Nephron progenitor cell (in vitro differentiated cells): ENCODE measurements around the gene FBXO7.
"Not testable (repeated sequence)": the region's sequence is repeated elsewhere in the genome, so short reads cannot be mapped to it uniquely, and the experiment has no call there.

Experiments
- DNase-seq: peaks from one replicate; pipeline ENCODE4 v3.0.0; 2021
- H3K27ac Mint-ChIP-seq: 2 replicates; pipeline ENCODE4 v1.8.0; 2021; ENCODE audit warnings: mild to moderate bottlenecking, moderate library complexity, mixed read lengths
- H3K27me3 Mint-ChIP-seq: 2 replicates; pipeline ENCODE4 v1.8.0; 2021; ENCODE audit warnings: mild to moderate bottlenecking, low read depth, mixed read lengths; ENCODE audit not compliant: poor library complexity
- H3K36me3 Mint-ChIP-seq: 2 replicates; pipeline ENCODE4 v1.8.0; 2021; ENCODE audit warnings: low read depth, mixed read lengths
- H3K4me1 Mint-ChIP-seq: 2 replicates; pipeline ENCODE4 v1.8.0; 2021; ENCODE audit warnings: mixed read lengths
- H3K4me3 Mint-ChIP-seq: 2 replicates; pipeline ENCODE4 v1.8.0; 2021; ENCODE audit warnings: mild to moderate bottlenecking, moderate library complexity, mixed read lengths
- H3K9me3 Mint-ChIP-seq: 2 replicates; pipeline ENCODE4 v1.8.0; 2021; ENCODE audit warnings: mild to moderate bottlenecking, moderate library complexity, mixed read lengths
- CTCF ChIP-seq: fragments of 200-600 bp; sonication (generic); IDR thresholded peaks from 2 replicates; pipeline ENCODE4 v1.5.0; 2021; ENCODE audit warnings: antibody characterized with exemption

The FBXO7 gene

GRCh38 chr22:32473388-32473952 is 1.1 kb upstream of the FBXO7 start:
- H3K27me3 Mint-ChIP-seq, result peaks cover 12% of the 10 kb centered on the region
- DNase-seq, result peak; percentile 14
- H3K4me3 Mint-ChIP-seq, result peak overlapping the region; percentile 92
- H3K4me1 Mint-ChIP-seq, result peaks cover 13% of the 10 kb centered on the region
- no peaks in the 10 kb centered on the region for H3K9me3 Mint-ChIP-seq
- H3K27ac Mint-ChIP-seq, result no peak overlapping the region
- TF ChIP-seq CTCF, result peak; percentile 53
- no peaks in the 10 kb centered on the region for H3K36me3 Mint-ChIP-seq

GRCh38 chr22:32475468-32476010 is 928 bp downstream of the FBXO7 start:
- peak overlapping the region; percentile 89 for H3K27ac Mint-ChIP-seq
- H3K27me3 Mint-ChIP-seq, result peaks cover 3% of the 10 kb centered on the region
- H3K36me3 Mint-ChIP-seq, result peaks cover 10% of the 10 kb centered on the region
- H3K4me3 Mint-ChIP-seq, result peak overlapping the region; percentile 92
- peaks cover 22% of the 10 kb centered on the region for H3K4me1 Mint-ChIP-seq
- TF ChIP-seq CTCF, result no peak
- no peaks in the 10 kb centered on the region for H3K9me3 Mint-ChIP-seq
- peak; percentile 27 for DNase-seq

- Mint-ChIP-seq H3K27me3 (peaks cover 3% of the 10 kb centered on the region), H3K36me3 (peaks cover 11% of the 10 kb centered on the region), H3K4me1 (peaks cover 23% of the 10 kb centered on the region), H3K27ac (peak overlapping the region; percentile 89), H3K9me3 (no peaks in the 10 kb centered on the region), H3K4me3 (peak overlapping the region; percentile 92)
- no peak for DNase-seq
- TF ChIP-seq CTCF, result no peak
Observed at GRCh38 chr22:32476281-32477195, 1.9 kb downstream of the FBXO7 start.

GRCh38 chr22:32477596-32477995 is 3.0 kb downstream of the FBXO7 start:
- Mint-ChIP-seq H3K4me1 (peaks cover 23% of the 10 kb centered on the region), H3K27me3 (no peaks in the 10 kb centered on the region), H3K9me3 (no peaks in the 10 kb centered on the region), H3K4me3 (no peak overlapping the region), H3K36me3 (peaks cover 11% of the 10 kb centered on the region), H3K27ac (no peak overlapping the region)
- no peak for DNase-seq
- TF ChIP-seq CTCF, result no peak

GRCh38 chr22:32478552-32478951 is 3.9 kb downstream of the FBXO7 start:
- H3K36me3 Mint-ChIP-seq, result peaks cover 11% of the 10 kb centered on the region
- not testable (repeated sequence) for H3K27ac Mint-ChIP-seq, H3K4me3 Mint-ChIP-seq, H3K9me3 Mint-ChIP-seq, DNase-seq, H3K27me3 Mint-ChIP-seq
- peaks cover 18% of the 10 kb centered on the region for H3K4me1 Mint-ChIP-seq

GRCh38 chr22:32478994-32479393 is 4.4 kb downstream of the FBXO7 start:
- H3K27ac Mint-ChIP-seq, result no peak overlapping the region
- no peak for TF ChIP-seq CTCF
- peaks cover 17% of the 10 kb centered on the region for H3K4me1 Mint-ChIP-seq
- H3K9me3 Mint-ChIP-seq, result no peaks in the 10 kb centered on the region
- no peak for DNase-seq
- no peaks in the 10 kb centered on the region for H3K27me3 Mint-ChIP-seq
- peaks cover 11% of the 10 kb centered on the region for H3K36me3 Mint-ChIP-seq
- H3K4me3 Mint-ChIP-seq, result no peak overlapping the region
